ACC112 (cell line): Measurements from ENCODE around the gene RTN3.
A peak's percentile ranks its signal among the peaks of the same experiment; 100 is the strongest.

Experiments
- H2AFZ ChIP-seq: fragments of 200-600 bp; sonication (generic); one replicate; pipeline ENCODE4 v1.6.0; 2017; ENCODE audit warnings: antibody characterized with exemption, low read length; ENCODE audit not compliant: unreplicated experiment
- H3K27ac ChIP-seq: fragments of 200-600 bp; sonication (generic); 2 replicates; pipeline ENCODE4 v1.5.1; 2014; ENCODE audit warnings: low read depth, mild to moderate bottlenecking, antibody characterized with exemption, low read length, moderate library complexity
- H3K27me3 ChIP-seq: fragments of 200-600 bp; sonication (generic); 2 replicates; pipeline ENCODE4 v1.6.1; 2014; ENCODE audit warnings: mild to moderate bottlenecking, antibody characterized with exemption, low read length, moderate library complexity, mixed read lengths; ENCODE audit not compliant: insufficient read depth
- H3K36me3 ChIP-seq: fragments of 200-600 bp; sonication (generic); 2 replicates; pipeline ENCODE4 v1.6.1; 2016; ENCODE audit warnings: mild to moderate bottlenecking, antibody characterized with exemption, low read length, moderate library complexity, mixed read lengths; ENCODE audit not compliant: insufficient read depth
- H3K4me1 ChIP-seq: fragments of 200-600 bp; sonication (generic); one replicate; pipeline ENCODE4 v1.6.1; 2016; ENCODE audit warnings: low read length, mixed read lengths; ENCODE audit not compliant: insufficient read depth, unreplicated experiment, control insufficient read depth
- H3K4me3 ChIP-seq: fragments of 200-600 bp; sonication (generic); 2 replicates; pipeline ENCODE4 v1.5.1; 2014; ENCODE audit warnings: mild to moderate bottlenecking, low read depth, low read length
- H3K79me2 ChIP-seq: fragments of 200-600 bp; sonication (generic); one replicate; pipeline ENCODE4 v1.6.0; 2016; ENCODE audit warnings: low read length; ENCODE audit not compliant: control insufficient read depth, unreplicated experiment, insufficient read depth

The RTN3 gene

GRCh38 chr11:63667995-63668795 is 13.1 kb upstream of the RTN3 start:
- Histone ChIP-seq H3K79me2 (peaks cover 72% of the 10 kb centered on the region), H3K4me1 (peaks cover 60% of the 10 kb centered on the region), H2AFZ (no peak overlapping the region), H3K27me3 (no peaks in the 10 kb centered on the region), H3K27ac (peak overlapping the region; percentile 93), H3K36me3 (no peaks in the 10 kb centered on the region), H3K4me3 (peak overlapping the region; percentile 95)

- Histone ChIP-seq H3K4me3 (peak overlapping the region; percentile 95), H3K4me1 (peaks cover 58% of the 10 kb centered on the region), H3K27ac (peak overlapping the region; percentile 93), H3K36me3 (no peaks in the 10 kb centered on the region), H3K27me3 (no peaks in the 10 kb centered on the region), H2AFZ (peak overlapping the region; percentile 69), H3K79me2 (peaks cover 53% of the 10 kb centered on the region)
These were observed 11.2 kb upstream of the RTN3 start for GRCh38 chr11:63670096-63670432.

DNA sequence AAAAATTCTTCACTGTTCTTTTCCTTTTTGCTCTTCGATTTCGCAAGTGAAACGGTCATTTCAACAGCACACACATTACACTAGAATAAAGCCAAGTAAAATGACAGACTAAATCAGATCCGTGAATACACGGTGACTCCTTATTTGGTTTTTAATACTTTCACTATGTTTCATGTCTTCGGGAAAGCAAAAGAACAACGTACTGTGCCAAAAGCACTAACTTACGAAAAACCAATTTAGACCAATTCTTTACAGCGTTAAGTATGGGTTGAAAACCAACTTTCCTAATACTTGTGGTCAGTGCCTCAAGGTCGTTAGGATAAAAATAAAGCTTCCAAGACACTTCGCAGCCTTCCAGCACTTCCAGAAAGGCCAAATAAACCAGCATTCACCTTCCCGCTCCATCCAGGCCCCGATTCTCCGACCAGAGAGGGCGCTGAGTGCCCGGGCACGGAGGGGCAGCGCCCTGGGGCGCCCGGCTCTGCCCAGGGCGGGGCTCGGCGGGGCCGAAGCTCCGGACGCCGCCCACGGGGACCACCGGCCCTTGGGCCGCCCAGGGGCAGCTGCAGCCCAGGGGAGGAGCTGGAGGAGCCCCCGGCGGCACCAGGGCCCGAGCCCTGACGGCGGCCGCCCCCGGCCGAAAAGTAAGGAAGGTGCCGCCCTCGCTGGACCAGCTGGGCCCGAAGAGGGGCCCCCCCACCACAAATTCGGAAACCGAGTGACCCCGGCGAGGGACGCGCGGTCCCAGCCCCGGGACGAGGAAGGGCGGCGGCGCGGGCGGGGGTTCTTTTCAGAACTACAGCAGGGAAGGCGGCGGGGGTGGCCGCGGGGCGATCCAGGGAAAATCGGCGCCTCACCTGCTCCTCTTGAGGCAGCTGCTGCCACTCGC is 10.6 kb upstream of the RTN3 start:
- Histone ChIP-seq H3K4me3 (peak overlapping the region; percentile 95), H3K27me3 (no peaks in the 10 kb centered on the region), H2AFZ (peak overlapping the region; percentile 75), H3K79me2 (peaks cover 47% of the 10 kb centered on the region), H3K27ac (peak overlapping the region; percentile 93), H3K36me3 (no peaks in the 10 kb centered on the region), H3K4me1 (peaks cover 58% of the 10 kb centered on the region)

DNA sequence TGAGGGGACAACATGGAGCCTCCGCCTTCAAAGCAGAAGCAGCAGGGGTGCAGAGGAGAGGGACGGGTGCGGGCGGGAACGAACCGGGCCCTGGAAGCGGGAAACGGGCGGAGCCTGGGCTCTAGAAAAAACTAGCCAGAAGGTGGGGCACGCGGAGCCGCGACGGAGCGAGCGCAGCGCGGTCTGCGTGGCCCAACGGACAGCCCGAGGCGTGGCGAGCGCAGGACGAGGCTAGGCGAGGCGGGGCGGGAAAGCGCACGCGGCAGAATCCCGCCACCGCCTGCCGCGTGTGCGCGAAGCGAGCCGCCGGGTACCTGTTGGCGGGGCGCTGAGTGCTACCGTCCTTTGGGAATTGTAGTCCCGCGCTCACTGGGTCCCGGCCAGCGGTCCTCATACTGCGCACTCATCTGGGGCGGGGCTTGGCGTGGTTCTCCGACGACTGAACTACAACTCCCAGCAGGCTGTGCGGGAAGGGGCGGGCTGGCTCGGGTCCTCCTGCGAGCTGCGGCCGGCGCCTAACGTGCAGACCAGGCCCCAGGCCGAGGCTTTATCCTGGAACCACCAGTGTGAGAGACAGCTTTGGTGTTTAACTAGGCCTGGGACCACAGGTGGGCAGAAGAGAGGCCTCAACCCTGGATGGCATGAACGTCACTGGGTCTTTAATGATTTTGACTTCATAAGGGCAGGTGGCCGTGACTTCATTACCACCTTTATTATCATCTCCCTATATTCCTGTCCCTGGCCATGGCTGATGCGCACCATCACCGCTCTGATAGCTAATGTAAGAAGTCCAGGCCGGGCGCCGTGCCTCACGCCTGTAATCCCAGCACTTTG is 9.8 kb upstream of the RTN3 start, which contains the start of gene ATL3:
Gene ATL3, minus strand, starts transcription at position 55 of the 834 bp plus-strand sequence. Its CDS starts 41 bp downstream, at position 14.
- H3K4me3 ChIP-seq, result peak within 1 kb of the TSS; percentile 95

GRCh38 chr11:63672156-63672463 is 9.2 kb upstream of the RTN3 start:
- peak overlapping the region; percentile 95 for H3K4me3 ChIP-seq

More for the DNA sequence above, 9.8 kb upstream of the RTN3 start, which contains the start of gene ATL3:
- H3K79me2 ChIP-seq, result peaks cover 38% of the 10 kb centered on the region
- H3K27me3 ChIP-seq, result no peaks in the 10 kb centered on the region
- H3K4me1 ChIP-seq, result peaks cover 53% of the 10 kb centered on the region
- H3K27ac ChIP-seq, result peak within 1 kb of the TSS; percentile 93
- peak within 1 kb of the TSS; percentile 75 for H2AFZ ChIP-seq
- no peaks in the 10 kb centered on the region for H3K36me3 ChIP-seq

GRCh38 chr11:63672936-63673539 is 8.3 kb upstream of the RTN3 start:
- Histone ChIP-seq H3K27ac (peak overlapping the region; percentile 93), H2AFZ (no peak overlapping the region), H3K27me3 (no peaks in the 10 kb centered on the region), H3K36me3 (no peaks in the 10 kb centered on the region), H3K4me1 (peaks cover 40% of the 10 kb centered on the region), H3K79me2 (peaks cover 25% of the 10 kb centered on the region), H3K4me3 (no peak overlapping the region)

More at GRCh38 chr11:63672156-63672463, 9.2 kb upstream of the RTN3 start:
- no peaks in the 10 kb centered on the region for H3K27me3 ChIP-seq
- H3K27ac ChIP-seq, result peak overlapping the region; percentile 93
- H3K4me1 ChIP-seq, result peaks cover 48% of the 10 kb centered on the region
- no peak overlapping the region for H2AFZ ChIP-seq
- peaks cover 33% of the 10 kb centered on the region for H3K79me2 ChIP-seq
- no peaks in the 10 kb centered on the region for H3K36me3 ChIP-seq

DNA sequence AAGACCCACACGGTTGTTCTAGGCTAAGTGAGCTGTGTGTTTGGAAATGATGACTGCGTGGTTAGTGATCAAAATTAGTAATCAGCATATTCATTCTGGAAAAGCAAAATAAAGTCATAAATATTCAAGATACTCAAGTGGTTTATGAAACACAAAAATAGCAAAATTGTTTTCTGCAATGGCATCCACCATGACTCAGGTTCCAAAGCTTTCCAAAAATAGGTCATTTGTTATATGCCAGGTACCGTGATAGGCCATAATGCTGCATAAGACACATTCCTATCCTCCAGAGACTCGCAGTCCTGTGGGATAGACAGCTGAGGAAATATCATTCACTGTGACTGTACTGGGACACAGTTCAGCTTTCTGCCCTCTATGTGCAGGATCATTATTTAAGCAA is 7.7 kb upstream of the RTN3 start:
- H3K27ac ChIP-seq, result peak overlapping the region; percentile 93
- no peaks in the 10 kb centered on the region for H3K27me3 ChIP-seq
- no peak overlapping the region for H3K4me3 ChIP-seq
- H3K79me2 ChIP-seq, result peaks cover 24% of the 10 kb centered on the region
- peaks cover 35% of the 10 kb centered on the region for H3K4me1 ChIP-seq
- H3K36me3 ChIP-seq, result no peaks in the 10 kb centered on the region
- no peak overlapping the region for H2AFZ ChIP-seq

DNA sequence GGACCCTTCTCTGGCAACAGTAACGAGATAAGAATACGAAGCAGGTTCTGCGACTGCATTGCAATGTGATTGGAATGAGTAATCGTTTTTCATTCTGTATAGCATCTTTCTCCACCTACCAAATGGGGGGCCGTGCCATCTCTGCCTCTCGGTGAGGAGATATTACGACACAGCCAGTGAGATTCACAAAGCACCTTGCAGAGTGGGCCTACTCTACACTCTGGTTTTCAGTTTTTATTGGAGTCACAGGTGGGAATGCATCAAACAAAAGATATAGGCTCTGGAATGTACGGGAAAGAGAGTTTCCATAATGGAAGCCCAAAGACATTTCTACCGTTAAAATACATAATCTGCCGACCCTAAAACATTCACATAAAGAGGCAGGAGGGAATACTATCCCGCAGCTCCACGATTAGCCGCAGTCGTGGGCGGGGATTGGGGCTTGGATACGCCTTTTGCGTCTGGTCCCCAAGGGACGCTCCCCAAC is 423 bp upstream of the RTN3 start:
- H3K4me1 ChIP-seq, result peaks cover 10% of the 10 kb centered on the region
- H3K4me3 ChIP-seq, result peak overlapping the region; percentile 85
- no peaks in the 10 kb centered on the region for H3K27me3 ChIP-seq
- peaks cover 38% of the 10 kb centered on the region for H3K79me2 ChIP-seq
- peak overlapping the region; percentile 4; the same call in 1 of the 2 replicates for H3K27ac ChIP-seq
- peak overlapping the region; percentile 15 for H2AFZ ChIP-seq
- H3K36me3 ChIP-seq, result no peaks in the 10 kb centered on the region

DNA sequence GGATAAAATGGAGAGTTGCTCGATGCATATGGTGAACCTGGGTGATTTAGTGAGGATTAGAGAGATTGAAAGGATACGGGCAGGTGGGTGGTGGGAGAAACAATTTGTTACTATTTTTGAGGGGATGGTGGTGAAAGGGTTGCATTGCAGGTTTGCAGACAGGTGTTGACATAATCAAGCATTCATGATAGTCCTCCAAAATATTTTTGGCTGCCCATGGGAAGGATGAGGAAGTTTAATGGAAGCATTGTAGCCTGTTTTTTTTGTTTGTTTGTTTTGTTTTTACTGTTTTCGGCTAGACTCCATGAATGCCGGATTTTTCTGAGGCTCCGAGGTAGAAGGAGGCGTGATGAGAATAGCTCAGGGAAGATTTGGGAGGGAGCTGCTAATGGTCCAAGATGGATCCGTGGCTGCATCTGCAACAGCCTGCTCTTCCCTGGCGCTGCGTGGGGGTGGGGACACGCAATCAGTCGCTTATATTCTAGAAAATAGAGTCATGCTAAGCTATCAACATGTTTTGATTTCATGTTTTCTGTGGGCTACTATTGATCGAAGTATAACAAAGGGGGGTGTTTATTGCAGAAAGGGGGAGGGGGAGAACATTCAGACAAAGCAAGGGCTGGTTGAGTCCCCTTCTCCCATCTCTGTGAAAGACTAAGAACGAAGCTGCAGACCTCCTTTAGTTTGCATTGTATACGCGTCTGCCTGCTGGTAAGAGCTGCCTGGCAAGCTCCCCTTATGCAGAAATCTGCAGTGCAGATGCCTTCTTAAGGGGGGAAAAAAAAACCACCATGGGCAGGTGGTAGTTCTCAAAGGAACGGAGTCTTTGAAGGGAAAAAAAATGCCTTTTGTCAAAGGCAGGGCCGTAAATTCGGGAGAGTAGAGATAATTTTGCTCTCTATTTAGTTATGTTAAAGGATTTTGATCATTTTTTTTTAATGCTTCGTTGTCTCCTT is 1.0 kb downstream of the RTN3 start:
- peaks cover 50% of the 10 kb centered on the region for H3K79me2 ChIP-seq
- no peaks in the 10 kb centered on the region for H3K36me3 ChIP-seq
- H3K4me1 ChIP-seq, result peaks cover 10% of the 10 kb centered on the region
- H3K27ac ChIP-seq, result peak overlapping the region; percentile 38; the same call in 1 of the 2 replicates
- peak overlapping the region; percentile 85 for H3K4me3 ChIP-seq
- H2AFZ ChIP-seq, result no peak overlapping the region
- no peaks in the 10 kb centered on the region for H3K27me3 ChIP-seq
